HFFc6 (cell line): ENCODE measurements around the gene TMC6. TPM values are rescaled to one million over a fixed set of nuclear protein-coding genes. Genes with fewer than 3 reads are reported as not detected.
"Not testable (repeated sequence)": the region's sequence is repeated elsewhere in the genome, so short reads cannot be mapped to it uniquely, and the experiment has no call there.

ENCODE experiments used
- DNase-seq: peaks from one replicate; pipeline ENCODE4 v3.0.0-alpha.2; 2018
- H3K27ac Mint-ChIP-seq: 2 replicates; pipeline ENCODE4 v1.8.0; 2020; ENCODE audit warnings: mild to moderate bottlenecking, mixed read lengths
- H3K27me3 Mint-ChIP-seq: 2 replicates; pipeline ENCODE4 v1.8.0; 2021; ENCODE audit warnings: mild to moderate bottlenecking, moderate library complexity, mixed read lengths; ENCODE audit not compliant: insufficient read depth
- H3K36me3 Mint-ChIP-seq: 2 replicates; pipeline ENCODE4 v1.8.0; 2021; ENCODE audit warnings: low read depth, mixed read lengths
- H3K4me1 Mint-ChIP-seq: 2 replicates; pipeline ENCODE4 v1.8.0; 2020; ENCODE audit warnings: low read depth, mixed read lengths
- H3K4me3 Mint-ChIP-seq: 2 replicates; pipeline ENCODE4 v1.8.0; 2020; ENCODE audit warnings: mild to moderate bottlenecking, moderate library complexity, mixed read lengths
- H3K9me3 Mint-ChIP-seq: 2 replicates; pipeline ENCODE4 v1.8.0; 2020; ENCODE audit warnings: mild to moderate bottlenecking, mixed read lengths
- total RNA-seq, 6 experiments: library from RNA; stranded (reverse); fragmentation: NEBNext Ultra II Directional; extraction: Animal tissue kit (Norgen Biotek cat#: 25700); gene quantifications; 2 replicates in 1 of 6; 3 replicates in 5 of 6; pipeline ENCODE4 v1.2.3, GENCODE V29; 2021
- TF ChIP-seq, protein P1 (sequence below): fragments of 200-600 bp; sonication (generic); IDR thresholded peaks from 2 replicates; pipeline ENCODE4 v1.5.0; 2021; ENCODE audit warnings: antibody characterized with exemption, mild to moderate bottlenecking

Gene TMC6
- total RNA-seq, 6 experiments from 2014 or later: 0.20 to 0.59 TPM; not detected in 4

GRCh38 chr17:78089576-78090281 is 38.8 kb downstream of the TMC6 start:
- Mint-ChIP-seq H3K27ac (no peak overlapping the region), H3K27me3 (no peaks in the 10 kb centered on the region), H3K9me3 (no peaks in the 10 kb centered on the region), H3K4me1 (no peaks in the 10 kb centered on the region), H3K4me3 (no peak overlapping the region), H3K36me3 (peaks cover 20% of the 10 kb centered on the region)
- no peak for DNase-seq
- TF ChIP-seq, protein P1, sequence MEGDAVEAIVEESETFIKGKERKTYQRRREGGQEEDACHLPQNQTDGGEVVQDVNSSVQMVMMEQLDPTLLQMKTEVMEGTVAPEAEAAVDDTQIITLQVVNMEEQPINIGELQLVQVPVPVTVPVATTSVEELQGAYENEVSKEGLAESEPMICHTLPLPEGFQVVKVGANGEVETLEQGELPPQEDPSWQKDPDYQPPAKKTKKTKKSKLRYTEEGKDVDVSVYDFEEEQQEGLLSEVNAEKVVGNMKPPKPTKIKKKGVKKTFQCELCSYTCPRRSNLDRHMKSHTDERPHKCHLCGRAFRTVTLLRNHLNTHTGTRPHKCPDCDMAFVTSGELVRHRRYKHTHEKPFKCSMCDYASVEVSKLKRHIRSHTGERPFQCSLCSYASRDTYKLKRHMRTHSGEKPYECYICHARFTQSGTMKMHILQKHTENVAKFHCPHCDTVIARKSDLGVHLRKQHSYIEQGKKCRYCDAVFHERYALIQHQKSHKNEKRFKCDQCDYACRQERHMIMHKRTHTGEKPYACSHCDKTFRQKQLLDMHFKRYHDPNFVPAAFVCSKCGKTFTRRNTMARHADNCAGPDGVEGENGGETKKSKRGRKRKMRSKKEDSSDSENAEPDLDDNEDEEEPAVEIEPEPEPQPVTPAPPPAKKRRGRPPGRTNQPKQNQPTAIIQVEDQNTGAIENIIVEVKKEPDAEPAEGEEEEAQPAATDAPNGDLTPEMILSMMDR: no peak

- Mint-ChIP-seq H3K36me3 (peaks cover 18% of the 10 kb centered on the region), H3K27me3 (no peaks in the 10 kb centered on the region), H3K4me3 (no peak overlapping the region), H3K27ac (no peak overlapping the region), H3K9me3 (no peaks in the 10 kb centered on the region), H3K4me1 (no peaks in the 10 kb centered on the region)
- DNase-seq: no peak
- TF ChIP-seq, protein P1: no peak
Measured at GRCh38 chr17:78088529-78088928, 40.0 kb downstream of the TMC6 start.

DNA sequence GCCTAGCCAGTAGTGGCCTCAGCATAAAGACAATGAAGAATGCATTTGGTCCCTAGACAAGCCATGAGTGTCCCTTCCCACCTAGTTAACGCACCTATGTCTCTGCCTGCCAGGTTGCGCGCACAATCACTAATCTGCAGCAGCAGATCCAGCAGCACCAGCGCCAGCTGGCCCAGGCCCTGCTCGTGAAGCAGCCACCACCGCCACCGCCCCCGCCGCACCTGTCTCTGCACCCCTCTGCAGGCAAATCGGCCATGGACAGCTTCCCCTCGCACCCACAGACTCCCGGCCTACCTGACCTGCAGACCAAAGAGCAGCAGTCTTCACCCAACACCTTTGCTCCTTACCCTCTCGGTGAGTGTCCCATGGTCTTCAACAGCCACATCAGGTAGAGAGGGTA is 41.8 kb downstream of the TMC6 start:
- TF ChIP-seq, protein P1: no peak
- Mint-ChIP-seq H3K4me1 (no peaks in the 10 kb centered on the region), H3K27ac (no peak overlapping the region), H3K27me3 (no peaks in the 10 kb centered on the region), H3K9me3 (no peaks in the 10 kb centered on the region), H3K4me3 (no peak overlapping the region), H3K36me3 (peaks cover 10% of the 10 kb centered on the region; the same call in 1 of the 2 replicates)
- no peak for DNase-seq

DNA sequence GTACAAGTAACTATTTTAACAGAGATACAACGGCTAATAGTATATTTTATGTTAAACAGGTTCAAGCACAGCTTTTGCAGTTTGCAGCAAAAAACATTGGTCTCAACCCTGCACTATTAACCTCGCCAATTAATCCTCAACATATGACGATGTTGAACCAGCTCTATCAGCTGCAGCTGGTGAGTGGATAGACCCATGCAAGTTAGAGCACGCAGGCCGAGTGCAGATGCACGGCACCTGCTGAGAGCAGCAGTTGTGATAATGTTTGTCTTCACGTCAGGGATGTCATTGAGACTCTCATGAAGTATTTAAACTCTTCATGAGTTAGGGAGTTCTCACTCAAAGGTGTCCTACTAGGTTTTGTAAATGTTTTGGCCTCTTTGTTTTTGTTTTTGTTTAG is 45.6 kb downstream of the TMC6 start:
- H3K4me3 Mint-ChIP-seq: no peak overlapping the region
- H3K9me3 Mint-ChIP-seq: no peaks in the 10 kb centered on the region
- peaks cover 10% of the 10 kb centered on the region; the same call in 1 of the 2 replicates for H3K36me3 Mint-ChIP-seq
- TF ChIP-seq, protein P1: no peak
- no peaks in the 10 kb centered on the region for H3K27me3 Mint-ChIP-seq
- no peak for DNase-seq
- no peak overlapping the region for H3K27ac Mint-ChIP-seq
- no peaks in the 10 kb centered on the region for H3K4me1 Mint-ChIP-seq

DNA sequence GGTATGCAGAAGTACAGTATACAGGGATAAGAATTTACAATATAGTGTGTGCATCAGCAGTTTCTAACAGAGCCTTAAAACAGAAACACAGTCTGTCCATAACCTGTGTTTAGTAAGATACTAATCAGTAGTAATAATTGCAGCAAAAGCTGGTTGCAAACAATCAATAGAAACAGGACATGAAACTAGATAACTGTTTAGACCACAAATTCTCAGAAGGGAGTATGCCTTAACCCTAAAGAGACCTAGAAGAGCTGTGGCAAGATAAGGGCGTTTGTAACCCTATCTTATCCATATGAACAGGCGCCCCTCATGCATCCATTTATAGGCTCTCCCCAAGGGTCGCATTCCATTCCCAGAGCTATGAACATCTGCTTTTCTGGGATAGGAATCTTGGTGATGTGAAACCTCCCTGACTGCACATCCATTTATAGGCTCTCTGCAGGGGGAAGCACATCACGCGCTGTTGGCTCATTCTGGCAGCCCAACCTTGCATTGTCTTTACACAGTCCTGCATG is 46.1 kb downstream of the TMC6 start:
- DNase-seq, H3K36me3 Mint-ChIP-seq, H3K4me3 Mint-ChIP-seq, H3K9me3 Mint-ChIP-seq, H3K27me3 Mint-ChIP-seq, H3K4me1 Mint-ChIP-seq, H3K27ac Mint-ChIP-seq: not testable (repeated sequence)

DNA sequence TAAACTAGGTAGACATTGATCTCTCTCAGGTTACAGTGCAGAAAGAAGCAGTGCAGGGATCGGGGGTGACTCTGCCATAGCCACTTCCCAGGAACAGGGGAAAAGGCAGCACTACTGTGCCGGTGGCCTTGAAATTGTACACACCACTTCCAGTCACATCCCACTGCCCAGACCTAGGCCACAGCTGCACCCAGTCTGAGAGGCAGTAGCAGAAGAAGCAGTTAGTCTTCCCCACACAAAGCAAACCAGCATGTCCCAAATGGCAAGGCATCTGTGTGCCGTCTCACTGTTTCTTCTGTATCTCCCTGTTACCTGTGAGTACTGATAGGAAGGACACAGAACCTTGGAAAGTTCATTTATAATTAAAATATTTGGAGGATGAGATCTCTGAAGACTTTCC is 47.0 kb downstream of the TMC6 start:
- TF ChIP-seq, protein P1: no peak
- no peaks in the 10 kb centered on the region for H3K27me3 Mint-ChIP-seq
- H3K4me1 Mint-ChIP-seq: no peaks in the 10 kb centered on the region
- H3K36me3 Mint-ChIP-seq: peaks cover 4% of the 10 kb centered on the region; the same call in 1 of the 2 replicates
- no peak overlapping the region for H3K4me3 Mint-ChIP-seq
- H3K27ac Mint-ChIP-seq: no peak overlapping the region
- DNase-seq: no peak
- H3K9me3 Mint-ChIP-seq: no peaks in the 10 kb centered on the region
